ENCODE measurements around the gene DMD.

DNA sequence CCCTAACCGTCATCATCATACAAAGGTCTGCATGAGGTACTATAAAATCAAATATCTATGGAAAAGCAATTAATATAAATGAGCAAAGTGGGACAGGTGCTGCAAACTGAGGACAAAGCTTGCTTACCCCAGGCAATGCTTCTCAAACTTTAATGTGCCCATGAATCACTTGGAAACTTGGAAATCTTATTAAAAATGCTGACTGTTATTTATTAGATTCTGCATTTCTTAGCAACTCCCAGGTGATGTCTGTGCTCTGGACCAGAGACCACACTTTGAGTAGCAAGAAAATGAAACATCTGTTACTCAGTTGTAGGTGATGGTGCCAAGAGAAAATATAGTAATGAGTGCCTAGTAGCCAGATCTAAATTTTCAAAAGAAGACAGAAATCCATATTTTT lies 1249.1 kb downstream of the DMD start:
- TF ChIP-seq, protein P1, sequence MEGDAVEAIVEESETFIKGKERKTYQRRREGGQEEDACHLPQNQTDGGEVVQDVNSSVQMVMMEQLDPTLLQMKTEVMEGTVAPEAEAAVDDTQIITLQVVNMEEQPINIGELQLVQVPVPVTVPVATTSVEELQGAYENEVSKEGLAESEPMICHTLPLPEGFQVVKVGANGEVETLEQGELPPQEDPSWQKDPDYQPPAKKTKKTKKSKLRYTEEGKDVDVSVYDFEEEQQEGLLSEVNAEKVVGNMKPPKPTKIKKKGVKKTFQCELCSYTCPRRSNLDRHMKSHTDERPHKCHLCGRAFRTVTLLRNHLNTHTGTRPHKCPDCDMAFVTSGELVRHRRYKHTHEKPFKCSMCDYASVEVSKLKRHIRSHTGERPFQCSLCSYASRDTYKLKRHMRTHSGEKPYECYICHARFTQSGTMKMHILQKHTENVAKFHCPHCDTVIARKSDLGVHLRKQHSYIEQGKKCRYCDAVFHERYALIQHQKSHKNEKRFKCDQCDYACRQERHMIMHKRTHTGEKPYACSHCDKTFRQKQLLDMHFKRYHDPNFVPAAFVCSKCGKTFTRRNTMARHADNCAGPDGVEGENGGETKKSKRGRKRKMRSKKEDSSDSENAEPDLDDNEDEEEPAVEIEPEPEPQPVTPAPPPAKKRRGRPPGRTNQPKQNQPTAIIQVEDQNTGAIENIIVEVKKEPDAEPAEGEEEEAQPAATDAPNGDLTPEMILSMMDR (IDR thresholded peaks at IDR 0.05; ENCODE audit: borderline replicate concordance, extremely low read depth, low read length, poor library complexity, severe bottlenecking): no peak
- no peak for TF ChIP-seq EZH2 (IDR thresholded peaks at IDR 0.05; ENCODE audit: borderline replicate concordance, low read depth, low read length, severe bottlenecking)

Measured in DND-41 (cell line).